ENCODE measurements around the gene YJU2. TPM values are rescaled to one million over a fixed set of nuclear protein-coding genes. Genes with fewer than 3 reads are reported as not detected.
"Not testable (repeated sequence)": the region's sequence is repeated elsewhere in the genome, so short reads cannot be mapped to it uniquely, and the experiment has no call there.

The YJU2 gene
- total RNA-seq, 1 donor from 2014 or later = 19.9 TPM

DNA sequence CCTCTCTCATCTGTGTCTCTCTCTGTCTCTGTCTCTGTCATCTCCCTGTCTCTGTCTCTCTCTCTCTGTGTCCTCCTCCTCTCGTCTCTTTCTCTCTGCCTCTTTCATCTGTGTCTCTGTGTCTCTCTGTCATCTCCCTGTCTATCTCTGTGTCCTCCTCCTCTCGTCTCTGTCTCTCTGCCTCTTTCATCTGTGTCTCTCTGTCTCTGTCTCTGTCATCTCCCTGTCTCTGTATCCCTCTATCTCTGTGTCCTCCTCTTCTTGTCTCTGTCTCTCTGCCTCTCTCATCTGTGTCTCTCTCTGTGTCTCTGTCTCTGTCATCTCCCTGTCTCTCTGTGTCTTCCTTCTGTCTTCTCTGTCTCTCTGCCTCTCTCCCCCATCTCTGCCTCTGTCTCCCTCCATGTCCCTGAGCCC, 18.1 kb upstream of the YJU2 start:
- Histone ChIP-seq H3K27ac (no peak overlapping the region), H3K36me3 (no peaks in the 10 kb centered on the region), H3K27me3 (no peaks in the 10 kb centered on the region), H3K4me1 (no peaks in the 10 kb centered on the region), H3K4me3 (no peak overlapping the region), H3K9me3 (no peaks in the 10 kb centered on the region)
- intact Hi-C loops (cut with DNase I) = no loop called here
- no peak for DNase-seq (ENCODE audit: extremely low spot score in 2 of 2)
- TF ChIP-seq, protein P1, sequence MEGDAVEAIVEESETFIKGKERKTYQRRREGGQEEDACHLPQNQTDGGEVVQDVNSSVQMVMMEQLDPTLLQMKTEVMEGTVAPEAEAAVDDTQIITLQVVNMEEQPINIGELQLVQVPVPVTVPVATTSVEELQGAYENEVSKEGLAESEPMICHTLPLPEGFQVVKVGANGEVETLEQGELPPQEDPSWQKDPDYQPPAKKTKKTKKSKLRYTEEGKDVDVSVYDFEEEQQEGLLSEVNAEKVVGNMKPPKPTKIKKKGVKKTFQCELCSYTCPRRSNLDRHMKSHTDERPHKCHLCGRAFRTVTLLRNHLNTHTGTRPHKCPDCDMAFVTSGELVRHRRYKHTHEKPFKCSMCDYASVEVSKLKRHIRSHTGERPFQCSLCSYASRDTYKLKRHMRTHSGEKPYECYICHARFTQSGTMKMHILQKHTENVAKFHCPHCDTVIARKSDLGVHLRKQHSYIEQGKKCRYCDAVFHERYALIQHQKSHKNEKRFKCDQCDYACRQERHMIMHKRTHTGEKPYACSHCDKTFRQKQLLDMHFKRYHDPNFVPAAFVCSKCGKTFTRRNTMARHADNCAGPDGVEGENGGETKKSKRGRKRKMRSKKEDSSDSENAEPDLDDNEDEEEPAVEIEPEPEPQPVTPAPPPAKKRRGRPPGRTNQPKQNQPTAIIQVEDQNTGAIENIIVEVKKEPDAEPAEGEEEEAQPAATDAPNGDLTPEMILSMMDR (IDR thresholded peaks at IDR 0.05) = no peak
- no peak for TF ChIP-seq POLR2A (IDR thresholded peaks at IDR 0.05)
- TF ChIP-seq POLR2AphosphoS5 (IDR thresholded peaks at IDR 0.05; ENCODE audit: insufficient read depth in 1 of 2, low read depth in 1 of 2) = no peak

DNA sequence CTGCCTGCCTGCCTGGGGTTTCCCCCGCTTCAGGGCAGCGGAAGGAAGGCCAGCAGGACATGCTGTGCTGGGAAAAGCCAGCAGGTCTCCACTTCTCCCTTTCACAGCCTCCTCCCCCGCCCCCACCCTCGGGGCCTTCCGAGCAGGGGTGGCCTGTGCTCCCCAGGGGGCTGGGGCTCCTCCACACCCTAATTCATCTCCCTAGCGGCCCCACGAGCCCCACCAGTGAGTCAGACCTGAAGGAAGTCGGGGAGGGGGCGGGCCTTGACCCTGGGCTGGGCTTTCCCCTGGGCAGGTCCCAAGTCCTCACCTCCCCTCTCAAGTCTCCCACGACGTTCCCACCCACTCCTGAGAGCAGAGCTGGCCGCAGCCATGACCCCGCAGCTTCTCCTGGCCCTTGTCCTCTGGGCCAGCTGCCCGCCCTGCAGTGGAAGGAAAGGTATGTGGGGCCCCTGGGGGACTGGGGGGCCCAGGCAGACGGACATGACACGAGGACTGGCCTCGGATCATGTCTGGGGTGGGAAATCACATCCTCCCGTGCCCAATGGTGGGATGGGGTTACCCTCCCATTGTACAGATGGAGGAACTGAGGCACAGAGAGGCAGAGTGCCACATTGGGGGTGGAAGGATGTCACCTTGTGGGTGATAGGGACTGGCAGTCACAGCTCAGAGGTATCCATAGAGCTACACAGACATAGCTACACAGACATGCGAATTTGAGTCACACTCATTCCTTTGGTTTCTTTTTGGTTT, 17.5 kb upstream of the YJU2 start, which contains the start of gene EBI3:
EBI3 (plus strand) TSS at position 345 of the 753 bp plus-strand sequence; CDS start at position 373, 28 bp downstream.
- intact Hi-C loops (cut with DNase I) = no loop called here
- Histone ChIP-seq H3K4me3 (no peak within 1 kb of the TSS), H3K27ac (no peak within 1 kb of the TSS), H3K36me3 (no peaks in the 10 kb centered on the region), H3K9me3 (no peaks in the 10 kb centered on the region), H3K4me1 (no peaks in the 10 kb centered on the region), H3K27me3 (no peaks in the 10 kb centered on the region)
- no peak for DNase-seq (ENCODE audit: extremely low spot score in 2 of 2)
- TF ChIP-seq POLR2AphosphoS5 (IDR thresholded peaks at IDR 0.05; ENCODE audit: insufficient read depth in 1 of 2, low read depth in 1 of 2) (no peak), POLR2A (IDR thresholded peaks at IDR 0.05) (no peak)
- TF ChIP-seq, protein P1 (IDR thresholded peaks at IDR 0.05) = no peak

GRCh38 chr19:4230237-4230636, 16.6 kb upstream of the YJU2 start:
- H3K9me3 ChIP-seq; H3K27ac ChIP-seq; H3K27me3 ChIP-seq; intact Hi-C loops (cut with DNase I); H3K4me1 ChIP-seq; DNase-seq (ENCODE audit: extremely low spot score in 2 of 2); H3K4me3 ChIP-seq; H3K36me3 ChIP-seq: not testable (repeated sequence)

DNA sequence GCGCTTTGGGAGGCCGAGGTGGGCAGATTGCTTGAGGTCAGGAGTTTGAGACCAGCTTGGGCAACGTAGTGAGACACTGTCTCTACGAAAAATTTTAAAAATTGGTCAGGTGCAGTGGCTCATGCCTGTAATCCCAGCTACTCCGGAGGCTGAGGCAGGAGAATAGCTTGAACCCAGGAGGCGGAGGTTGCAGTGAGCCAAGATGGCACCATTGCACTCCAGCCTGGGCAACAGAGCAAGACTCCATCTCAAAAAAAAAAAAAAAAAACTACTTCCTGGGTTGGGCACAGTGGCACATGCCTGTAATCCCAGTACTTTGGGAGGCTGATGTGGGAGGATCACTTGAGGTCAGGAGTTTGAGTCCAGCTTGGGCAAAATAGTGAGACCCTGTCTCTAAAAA, 15.4 kb upstream of the YJU2 start:
- H3K27me3 ChIP-seq; H3K4me1 ChIP-seq; H3K9me3 ChIP-seq; H3K4me3 ChIP-seq; H3K27ac ChIP-seq; H3K36me3 ChIP-seq; intact Hi-C loops (cut with DNase I); DNase-seq (ENCODE audit: extremely low spot score in 2 of 2): not testable (repeated sequence)

DNA sequence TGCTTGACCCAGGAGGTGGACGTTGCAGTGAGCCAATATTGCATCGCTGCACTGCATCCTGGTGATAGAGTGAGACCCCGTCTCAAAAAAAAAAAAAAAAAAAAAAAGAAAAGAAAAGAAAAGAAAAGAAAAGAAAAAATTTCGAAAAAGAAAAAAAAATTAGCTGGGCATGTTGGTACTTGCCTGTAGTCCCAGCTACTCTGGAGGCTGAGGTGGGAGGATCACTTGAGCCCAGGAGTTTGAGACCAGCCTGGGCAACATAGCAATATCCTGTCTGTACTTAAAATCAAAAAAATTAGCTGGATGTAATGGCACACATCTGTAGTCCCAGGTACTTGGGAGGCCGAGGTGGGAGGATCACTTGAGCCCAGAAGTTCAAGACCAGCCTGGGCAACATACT, 14.7 kb upstream of the YJU2 start:
- H3K27me3 ChIP-seq; DNase-seq (ENCODE audit: extremely low spot score in 2 of 2); intact Hi-C loops (cut with DNase I): not testable (repeated sequence)

DNA sequence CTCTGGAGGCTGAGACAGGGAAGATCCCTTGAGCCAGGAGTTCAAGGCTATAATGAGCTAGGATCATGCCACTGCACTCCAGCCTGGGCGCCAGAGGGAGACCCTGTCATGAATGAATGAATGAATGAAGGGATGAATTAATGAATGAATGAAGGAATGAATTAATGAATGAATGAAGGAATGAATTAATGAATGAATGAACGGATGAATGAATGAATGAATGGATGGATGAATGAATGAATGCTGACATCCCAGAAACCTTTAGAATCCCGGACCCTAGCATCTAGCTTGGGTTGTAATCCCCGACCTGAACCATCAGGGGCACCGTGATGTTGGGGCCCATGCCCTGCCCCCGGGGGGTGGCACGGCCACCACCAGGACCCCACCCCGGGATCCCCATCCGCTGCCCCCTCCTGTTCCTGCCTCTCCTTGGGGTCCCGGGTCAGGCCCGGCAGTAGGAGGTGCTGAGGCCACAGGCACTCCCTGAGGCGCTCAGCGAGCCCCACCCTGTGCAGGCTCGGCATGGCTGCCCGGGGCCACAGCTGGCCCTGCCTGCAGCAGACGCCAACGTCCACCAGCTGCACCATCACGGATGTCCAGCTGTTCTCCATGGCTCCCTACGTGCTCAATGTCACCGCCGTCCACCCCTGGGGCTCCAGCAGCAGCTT, 14.1 kb upstream of the YJU2 start:
- no peak for DNase-seq (ENCODE audit: extremely low spot score in 2 of 2)
- intact Hi-C loops (cut with DNase I) = no loop called here
- Histone ChIP-seq H3K4me3 (no peak overlapping the region), H3K27me3 (no peaks in the 10 kb centered on the region), H3K27ac (no peak overlapping the region), H3K4me1 (no peaks in the 10 kb centered on the region), H3K9me3 (no peaks in the 10 kb centered on the region), H3K36me3 (no peaks in the 10 kb centered on the region)
- TF ChIP-seq, protein P1 (IDR thresholded peaks at IDR 0.05) = no peak
- TF ChIP-seq POLR2A (IDR thresholded peaks at IDR 0.05) (no peak), POLR2AphosphoS5 (IDR thresholded peaks at IDR 0.05; ENCODE audit: insufficient read depth in 1 of 2, low read depth in 1 of 2) (no peak)

More for the DNA sequence above, 14.7 kb upstream of the YJU2 start:
- H3K4me3 ChIP-seq, H3K27ac ChIP-seq, H3K4me1 ChIP-seq, H3K36me3 ChIP-seq, H3K9me3 ChIP-seq: not testable (repeated sequence)

Data from vagina (tissue), 2 donors.